Heart right ventricle (tissue), 16 donors: ENCODE data around the gene FTMT. TPM values are rescaled to one million over a fixed set of nuclear protein-coding genes. Genes with fewer than 3 reads are reported as not detected.

ENCODE experiments used
- ATAC-seq, 8 donors: fragments of 200-7000 bp; cut with Tn5 transposase; one replicate each; pipeline ENCODE4 v1.9.1; 2020; ENCODE audit warnings: mild to moderate bottlenecking in 8 of 8, moderate library complexity in 8 of 8, moderate number of reproducible peaks in 1 of 8
- DNase-seq, 2 donors: peaks; one replicate each; pipeline ENCODE4 v3.0.0-alpha.2; 2020
- H3K27ac ChIP-seq, 10 donors: fragments of 200-600 bp; sonication (generic) in 2 of 10; one replicate each; pipeline versions ENCODE4 v1.5.0 to v1.8.0; 2020 to 2022; ENCODE audit warnings: mild to moderate bottlenecking in 3 of 10
- H3K27me3 ChIP-seq, 7 donors: fragments of 200-600 bp; one replicate each; pipeline ENCODE4 v1.8.0; 2021 to 2022; ENCODE audit warnings: mild to moderate bottlenecking in 2 of 7
- H3K36me3 ChIP-seq, 9 donors: fragments of 200-600 bp; sonication (generic) in 1 of 9; one replicate each; pipeline versions ENCODE4 v1.5.0 to v1.8.0; 2020 to 2022; ENCODE audit warnings: mild to moderate bottlenecking in 2 of 9
- H3K4me1 ChIP-seq, 9 donors: fragments of 200-600 bp; sonication (generic) in 1 of 9; one replicate each; pipeline versions ENCODE4 v1.5.0 to v1.8.0; 2020 to 2022; ENCODE audit warnings: mild to moderate bottlenecking in 4 of 9
- H3K4me3 ChIP-seq, 10 donors: fragments of 200-600 bp; sonication (generic) in 2 of 10; one replicate each; pipeline versions ENCODE4 v1.5.0 to v1.8.0; 2020 to 2022; ENCODE audit warnings: mild to moderate bottlenecking in 7 of 10, moderate library complexity in 2 of 10
- H3K9me3 ChIP-seq, 11 donors: fragments of 200-600 bp in 10 of 11; sonication (generic) in 2 of 11; one replicate each; pipeline versions ENCODE4 v1.5.0 to v1.8.0; 2013 to 2022; ENCODE audit warnings: mild to moderate bottlenecking in 2 of 11, control low read depth in 1 of 11, moderate library complexity in 1 of 11
- WGBS, 2 donors: extraction: QIAGEN DNeasy Blood & Tissue Kit; methylation state at CpG; one replicate each; pipeline ENCODE4 v1.1.7; 2013; ENCODE audit warnings: inconsistent platforms in 1 of 2; 5-methylcytosine and 5-hydroxymethylcytosine counted together
- intact Hi-C, 10 donors: fragments of 100-400 bp; cut with DNase I; formaldehyde crosslinking; loops; one replicate each; pipeline versions ENCODE4 v1.11.1 to v1.14.2; 2022
- polyA plus RNA-seq, 2 donors: library from polyadenylated mRNA; stranded (reverse); fragments of 200-250 nt; gene quantifications; one replicate each; pipeline ENCODE4 v1.2.3, GENCODE V29; 2013
- total RNA-seq, 10 donors: library from RNA; stranded (reverse); fragmentation: NEBNext Ultra II Directional in 3 of 10; extraction: Animal tissue kit (Norgen Biotek cat#: 25700) in 3 of 10; gene quantifications; one replicate each; pipeline versions ENCODE4 v1.2.1 to v1.2.4, GENCODE V29; 2021 to 2023
- TF ChIP-seq, protein P1 (sequence below), 9 donors: fragments of 200-600 bp; sonication (generic) in 2 of 9; IDR thresholded peaks; one replicate each; pipeline versions ENCODE4 v1.5.0 to v1.8.0; 2021 to 2022; ENCODE audit warnings: antibody characterized with exemption in 9 of 9, mild to moderate bottlenecking in 5 of 9, moderate library complexity in 1 of 9
- donor health status: Arrhythmogenic right ventricular cardiomyopathy.
- donor health status: ischemic (EF 13 %, LVEDD 7.1; RV severe dilation, severe dysfunction).
- donor health status: healthy with polysubstance abuse.
- donor health status: DM: no; HTN: yes; CAD: no.
- donor health status: DM: no; HTN: no; CAD: no.
- donor health status: ischemic (EF 25% LVEDD 6.9; RV normal size, moderate dysfunction).
- donor health status: ischemic (EF 25% LVEDD 5.7; RV mildly dilated, moderate dysfunction).
- donor health status: healthy.
- donor health status: DM: yes; HTN: yes; CAD: no.
- donor health status: Ischemic cardiomyopathy.
- donor health status: ischemic (EF 35%, LVEDD 5.7; RV mildly dilated, moderate dysfunction).
- donor health status: nonischemic (EF 11% LVEDD 7.7; RV severe dilation, severe dysfunction).
- donor health status: DM: yes; HTN: yes; CAD: no.
- donor health status: PGD.
- donor health status: ischemic (EF 29% LVEDD 5.4; RV normal size, mild dysfunction).
- donor health status: nonischemic (EF 23%, LVEDD 6.1; RV moderate dilation, normal function).

FTMT gene
- total and polyA plus RNA-seq, 12 donors: not detected

DNA sequence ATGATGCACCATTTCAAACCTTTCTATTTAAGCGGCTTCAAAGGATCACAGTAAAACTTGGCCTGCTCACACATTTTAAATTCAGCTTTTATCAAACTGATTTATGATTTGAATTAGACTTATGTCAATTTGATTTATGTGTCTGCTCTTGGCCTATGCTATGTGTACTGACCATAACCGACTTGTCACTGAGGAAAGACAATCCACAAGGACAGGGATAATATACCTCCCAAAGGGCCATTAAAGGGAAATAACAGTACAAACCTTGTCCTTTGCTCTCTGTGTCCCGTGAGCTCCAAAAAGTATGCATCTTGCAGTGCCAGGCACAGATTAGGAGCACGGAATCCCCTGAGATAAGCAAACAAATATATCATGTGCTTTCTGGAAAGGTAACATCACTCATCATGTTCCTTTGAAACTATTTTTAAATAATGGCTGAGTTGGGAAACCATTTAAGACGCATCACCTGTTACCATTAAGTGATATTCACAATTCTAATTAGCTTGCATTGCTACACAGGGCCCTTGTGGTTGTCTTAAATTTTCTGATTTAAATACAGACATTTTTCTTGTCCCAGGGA, 31.9 kb upstream of the FTMT start:
- H3K27ac ChIP-seq: no peak overlapping the region
- peaks cover 0 to 10% (median 0%) of the 10 kb centered on the region in 11 donors for H3K9me3 ChIP-seq
- 49% methylated on average over 5 of the region's 5 CpGs for WGBS, 2 donors
- no peak for DNase-seq
- TF ChIP-seq, protein P1, sequence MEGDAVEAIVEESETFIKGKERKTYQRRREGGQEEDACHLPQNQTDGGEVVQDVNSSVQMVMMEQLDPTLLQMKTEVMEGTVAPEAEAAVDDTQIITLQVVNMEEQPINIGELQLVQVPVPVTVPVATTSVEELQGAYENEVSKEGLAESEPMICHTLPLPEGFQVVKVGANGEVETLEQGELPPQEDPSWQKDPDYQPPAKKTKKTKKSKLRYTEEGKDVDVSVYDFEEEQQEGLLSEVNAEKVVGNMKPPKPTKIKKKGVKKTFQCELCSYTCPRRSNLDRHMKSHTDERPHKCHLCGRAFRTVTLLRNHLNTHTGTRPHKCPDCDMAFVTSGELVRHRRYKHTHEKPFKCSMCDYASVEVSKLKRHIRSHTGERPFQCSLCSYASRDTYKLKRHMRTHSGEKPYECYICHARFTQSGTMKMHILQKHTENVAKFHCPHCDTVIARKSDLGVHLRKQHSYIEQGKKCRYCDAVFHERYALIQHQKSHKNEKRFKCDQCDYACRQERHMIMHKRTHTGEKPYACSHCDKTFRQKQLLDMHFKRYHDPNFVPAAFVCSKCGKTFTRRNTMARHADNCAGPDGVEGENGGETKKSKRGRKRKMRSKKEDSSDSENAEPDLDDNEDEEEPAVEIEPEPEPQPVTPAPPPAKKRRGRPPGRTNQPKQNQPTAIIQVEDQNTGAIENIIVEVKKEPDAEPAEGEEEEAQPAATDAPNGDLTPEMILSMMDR (IDR thresholded peaks at IDR 0.05): no peak
- H3K4me3 ChIP-seq: no peak overlapping the region
- intact Hi-C loops: no loop called here
- ATAC-seq: peak in 2 of 8 donors; percentile 33 to 52
- no peaks in the 10 kb centered on the region for H3K27me3 ChIP-seq
- no peaks in the 10 kb centered on the region for H3K36me3 ChIP-seq
- H3K4me1 ChIP-seq: no peaks in the 10 kb centered on the region

DNA sequence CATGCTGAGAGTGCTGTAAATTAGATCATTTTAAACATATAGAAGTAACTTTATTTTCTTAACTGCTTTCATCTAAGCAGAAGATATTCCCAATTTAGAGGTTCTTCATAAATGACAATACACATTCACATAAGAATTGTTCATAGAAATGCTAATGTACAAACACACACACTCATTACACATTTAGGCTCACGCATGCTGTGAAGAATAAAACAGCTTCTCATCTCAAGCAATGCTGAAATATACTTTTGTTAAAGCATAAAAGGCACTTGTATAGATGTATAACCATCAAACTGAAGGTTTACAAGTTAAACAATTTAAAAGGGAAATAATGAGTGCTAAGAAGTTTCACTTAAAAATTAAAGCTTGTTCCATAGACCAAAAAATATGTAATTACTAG, 18.1 kb upstream of the FTMT start:
- Histone ChIP-seq H3K27ac (no peak overlapping the region), H3K36me3 (no peaks in the 10 kb centered on the region), H3K27me3 (no peaks in the 10 kb centered on the region), H3K9me3 (peaks cover 0 to 5% (median 0%) of the 10 kb centered on the region in 11 donors), H3K4me3 (no peak overlapping the region), H3K4me1 (no peaks in the 10 kb centered on the region)
- DNase-seq (no peak), ATAC-seq (no peak)
- WGBS, 2 donors: 83 to 86% methylated on average over 1 of the region's 1 CpG
- intact Hi-C loops: no loop called here
- TF ChIP-seq, protein P1 (IDR thresholded peaks at IDR 0.05): no peak

DNA sequence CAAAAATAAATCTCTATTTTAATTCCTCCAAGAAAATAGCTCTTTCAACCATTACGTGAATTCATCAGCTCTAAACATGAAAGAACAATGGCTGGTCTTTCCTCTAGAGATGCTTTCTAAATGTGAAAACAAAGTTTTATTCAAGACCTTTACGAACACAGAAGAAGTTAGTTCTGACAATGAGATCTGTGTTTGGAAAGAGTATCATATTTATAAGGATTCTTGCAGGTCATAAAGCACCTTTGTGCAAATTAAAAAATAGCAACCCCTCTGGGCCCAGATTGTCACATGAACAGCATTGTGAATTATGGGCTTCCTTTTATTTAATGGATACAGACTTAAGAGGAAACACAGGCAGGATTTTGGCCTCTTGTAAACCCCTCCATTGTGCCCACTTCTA, 17.7 kb upstream of the FTMT start:
- no peak for ATAC-seq
- 83 to 88% methylated on average over 2 of the region's 2 CpGs for WGBS, 2 donors

DNA sequence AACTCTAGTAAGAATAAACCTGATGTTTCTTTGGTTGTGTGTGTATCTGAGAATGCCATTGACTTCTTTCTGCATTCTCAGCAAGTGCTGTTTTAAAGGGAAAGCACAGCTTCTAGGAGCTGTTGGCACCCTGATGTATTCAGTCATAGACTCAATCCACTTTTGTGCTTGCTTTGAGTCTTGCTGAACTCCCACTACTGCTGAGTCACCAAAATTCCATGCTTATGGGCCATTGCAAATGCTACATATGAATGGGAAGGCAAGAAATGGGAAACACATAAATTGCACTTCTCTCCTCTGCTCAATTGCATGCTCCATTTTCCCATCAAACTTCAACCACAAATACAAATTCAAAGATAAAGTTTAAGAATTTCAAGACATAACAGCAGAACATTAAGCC, 9.8 kb upstream of the FTMT start:
- H3K4me3 ChIP-seq: no peak overlapping the region
- TF ChIP-seq, protein P1 (IDR thresholded peaks at IDR 0.05): no peak
- intact Hi-C loops: no loop called here
- no peak for DNase-seq
- no peaks in the 10 kb centered on the region for H3K36me3 ChIP-seq
- no peak for ATAC-seq
- H3K4me1 ChIP-seq: no peaks in the 10 kb centered on the region
- no peak overlapping the region for H3K27ac ChIP-seq
- H3K9me3 ChIP-seq: no peaks in the 10 kb centered on the region
- no peaks in the 10 kb centered on the region for H3K27me3 ChIP-seq

More for the DNA sequence above, 17.7 kb upstream of the FTMT start:
- H3K4me1 ChIP-seq: no peaks in the 10 kb centered on the region
- no peaks in the 10 kb centered on the region for H3K27me3 ChIP-seq
- intact Hi-C loops: no loop called here
- peaks cover 0 to 5% (median 0%) of the 10 kb centered on the region in 11 donors for H3K9me3 ChIP-seq
- no peak overlapping the region for H3K4me3 ChIP-seq
- TF ChIP-seq, protein P1 (IDR thresholded peaks at IDR 0.05): no peak
- no peak for DNase-seq
- H3K27ac ChIP-seq: no peak overlapping the region
- H3K36me3 ChIP-seq: no peaks in the 10 kb centered on the region
